Measurements from ENCODE around the gene SLC25A11.

SLC25A11 gene

GRCh38 chr17:4939796-4940554, at the start of gene SLC25A11, which contains the start of gene RNF167:
Gene SLC25A11 (minus strand): TSS chr17:4940046. CDS start chr17:4939910, 136 bp downstream.
Gene RNF167 (plus strand): TSS chr17:4940268. CDS start chr17:4940910, 642 bp downstream.
- Mint-ChIP-seq H3K27ac (peak within 1 kb of the TSS; percentile 99), H3K4me1 (ENCODE audit: low read depth) (peaks cover 57% of the 10 kb centered on the region), H3K9me3 (ENCODE audit: low read depth) (no peaks in the 10 kb centered on the region), H3K36me3 (peaks cover 7% of the 10 kb centered on the region), H3K4me3 (peak within 1 kb of the TSS; percentile 96), H3K27me3 (no peaks in the 10 kb centered on the region)

- Mint-ChIP-seq H3K4me3 (peak overlapping the region; percentile 92), H3K4me1 (ENCODE audit: low read depth) (peaks cover 40% of the 10 kb centered on the region), H3K36me3 (peaks cover 4% of the 10 kb centered on the region), H3K9me3 (ENCODE audit: low read depth) (no peaks in the 10 kb centered on the region), H3K27me3 (no peaks in the 10 kb centered on the region), H3K27ac (peak overlapping the region; percentile 91)
These were observed 48.1 kb upstream of the SLC25A11 start for GRCh38 chr17:4987767-4988567.

GRCh38 chr17:4986951-4987766, 47.3 kb upstream of the SLC25A11 start, which contains the start of gene CAMTA2:
Gene CAMTA2 (minus strand): TSS chr17:4987675. CDS start chr17:4986222, 1,453 bp downstream.
- H3K27ac Mint-ChIP-seq = peak within 1 kb of the TSS; percentile 91
- peak within 1 kb of the TSS; percentile 92 for H3K4me3 Mint-ChIP-seq
- H3K36me3 Mint-ChIP-seq = peaks cover 4% of the 10 kb centered on the region
- no peaks in the 10 kb centered on the region for H3K9me3 Mint-ChIP-seq (ENCODE audit: low read depth)
- H3K27me3 Mint-ChIP-seq = no peaks in the 10 kb centered on the region
- peaks cover 44% of the 10 kb centered on the region for H3K4me1 Mint-ChIP-seq (ENCODE audit: low read depth)

- peak overlapping the region; percentile 86 for H3K27ac Mint-ChIP-seq
- H3K4me3 Mint-ChIP-seq = peak overlapping the region; percentile 92
- no peaks in the 10 kb centered on the region for H3K9me3 Mint-ChIP-seq (ENCODE audit: low read depth)
- H3K4me1 Mint-ChIP-seq (ENCODE audit: low read depth) = peaks cover 42% of the 10 kb centered on the region
- H3K27me3 Mint-ChIP-seq = no peaks in the 10 kb centered on the region
- H3K36me3 Mint-ChIP-seq = no peaks in the 10 kb centered on the region
These were observed 46.6 kb upstream of the SLC25A11 start for GRCh38 chr17:4986403-4986802.

- Mint-ChIP-seq H3K9me3 (ENCODE audit: low read depth) (no peaks in the 10 kb centered on the region), H3K36me3 (no peaks in the 10 kb centered on the region), H3K27me3 (no peaks in the 10 kb centered on the region), H3K4me3 (no peak overlapping the region), H3K4me1 (ENCODE audit: low read depth) (peaks cover 37% of the 10 kb centered on the region), H3K27ac (peak overlapping the region; percentile 58)
These were observed 42.5 kb upstream of the SLC25A11 start for GRCh38 chr17:4982305-4982704.

- no peaks in the 10 kb centered on the region for H3K27me3 Mint-ChIP-seq
- no peak overlapping the region for H3K4me3 Mint-ChIP-seq
- no peaks in the 10 kb centered on the region for H3K9me3 Mint-ChIP-seq (ENCODE audit: low read depth)
- no peaks in the 10 kb centered on the region for H3K36me3 Mint-ChIP-seq
- peak overlapping the region; percentile 80 for H3K27ac Mint-ChIP-seq
- peaks cover 27% of the 10 kb centered on the region for H3K4me1 Mint-ChIP-seq (ENCODE audit: low read depth)
These were observed 40.9 kb upstream of the SLC25A11 start for GRCh38 chr17:4980644-4981216.

GRCh38 chr17:4978726-4979125, 38.9 kb upstream of the SLC25A11 start:
- Mint-ChIP-seq H3K9me3 (ENCODE audit: low read depth) (no peaks in the 10 kb centered on the region), H3K36me3 (peaks cover 2% of the 10 kb centered on the region), H3K4me1 (ENCODE audit: low read depth) (peaks cover 19% of the 10 kb centered on the region), H3K27ac (no peak overlapping the region), H3K4me3 (no peak overlapping the region), H3K27me3 (no peaks in the 10 kb centered on the region)

- H3K27ac Mint-ChIP-seq = peak overlapping the region; percentile 16
- peaks cover 19% of the 10 kb centered on the region for H3K4me1 Mint-ChIP-seq (ENCODE audit: low read depth)
- H3K4me3 Mint-ChIP-seq = no peak overlapping the region
These were observed 34.3 kb upstream of the SLC25A11 start for GRCh38 chr17:4974115-4974670.

GRCh38 chr17:4973256-4974114, 33.6 kb upstream of the SLC25A11 start:
- H3K27me3 Mint-ChIP-seq = no peaks in the 10 kb centered on the region
- H3K36me3 Mint-ChIP-seq = peaks cover 10% of the 10 kb centered on the region
- no peak overlapping the region for H3K4me3 Mint-ChIP-seq
- H3K4me1 Mint-ChIP-seq (ENCODE audit: low read depth) = peaks cover 27% of the 10 kb centered on the region
- H3K27ac Mint-ChIP-seq = peak overlapping the region; percentile 46
- H3K9me3 Mint-ChIP-seq (ENCODE audit: low read depth) = no peaks in the 10 kb centered on the region

More at GRCh38 chr17:4974115-4974670, 34.3 kb upstream of the SLC25A11 start:
- peaks cover 9% of the 10 kb centered on the region for H3K36me3 Mint-ChIP-seq
- H3K9me3 Mint-ChIP-seq (ENCODE audit: low read depth) = no peaks in the 10 kb centered on the region
- H3K27me3 Mint-ChIP-seq = no peaks in the 10 kb centered on the region

- H3K27ac Mint-ChIP-seq = peak overlapping the region; percentile 58
- H3K4me1 Mint-ChIP-seq (ENCODE audit: low read depth) = peaks cover 27% of the 10 kb centered on the region
- H3K36me3 Mint-ChIP-seq = peaks cover 10% of the 10 kb centered on the region
- H3K4me3 Mint-ChIP-seq = no peak overlapping the region
- no peaks in the 10 kb centered on the region for H3K27me3 Mint-ChIP-seq
- no peaks in the 10 kb centered on the region for H3K9me3 Mint-ChIP-seq (ENCODE audit: low read depth)
These were observed 32.9 kb upstream of the SLC25A11 start for GRCh38 chr17:4972752-4973151.

- peaks cover 10% of the 10 kb centered on the region for H3K36me3 Mint-ChIP-seq
- H3K27me3 Mint-ChIP-seq = no peaks in the 10 kb centered on the region
- H3K4me3 Mint-ChIP-seq = no peak overlapping the region
- peaks cover 27% of the 10 kb centered on the region for H3K4me1 Mint-ChIP-seq (ENCODE audit: low read depth)
- no peaks in the 10 kb centered on the region for H3K9me3 Mint-ChIP-seq (ENCODE audit: low read depth)
- peak overlapping the region; percentile 58 for H3K27ac Mint-ChIP-seq
These were observed 32.5 kb upstream of the SLC25A11 start for GRCh38 chr17:4972322-4972721.

GRCh38 chr17:4971826-4972225, 32.0 kb upstream of the SLC25A11 start:
- peak overlapping the region; percentile 61 for H3K27ac Mint-ChIP-seq
- H3K9me3 Mint-ChIP-seq (ENCODE audit: low read depth) = no peaks in the 10 kb centered on the region
- peaks cover 10% of the 10 kb centered on the region for H3K36me3 Mint-ChIP-seq
- no peak overlapping the region for H3K4me3 Mint-ChIP-seq
- peaks cover 27% of the 10 kb centered on the region for H3K4me1 Mint-ChIP-seq (ENCODE audit: low read depth)
- no peaks in the 10 kb centered on the region for H3K27me3 Mint-ChIP-seq

- H3K4me3 Mint-ChIP-seq = peak overlapping the region; percentile 44
- H3K36me3 Mint-ChIP-seq = peaks cover 17% of the 10 kb centered on the region
- no peaks in the 10 kb centered on the region for H3K9me3 Mint-ChIP-seq (ENCODE audit: low read depth)
- H3K4me1 Mint-ChIP-seq (ENCODE audit: low read depth) = peaks cover 37% of the 10 kb centered on the region
- H3K27ac Mint-ChIP-seq = no peak overlapping the region
- H3K27me3 Mint-ChIP-seq = no peaks in the 10 kb centered on the region
These were observed 30.4 kb upstream of the SLC25A11 start for GRCh38 chr17:4970273-4970672.

All from activated naive CD8-positive, alpha-beta T cell (primary cell).